Mesothelial cell of epicardium (in vitro differentiated cells): Measurements from ENCODE around the gene APOL2. TPM values are rescaled to one million over a fixed set of nuclear protein-coding genes. Genes with fewer than 3 reads are reported as not detected.
"Not testable (repeated sequence)": the region's sequence is repeated elsewhere in the genome, so short reads cannot be mapped to it uniquely, and the experiment has no call there.

Source experiments
- DNase-seq, 2 experiments: peaks; one replicate each; pipeline ENCODE4 v3.0.0; 2021; ENCODE audit warnings: low spot score in 2 of 2; ENCODE audit not compliant: unreplicated experiment in 2 of 2
- H3K27ac Mint-ChIP-seq: 2 replicates; pipeline ENCODE4 v1.8.0; 2021; ENCODE audit warnings: mixed read lengths
- H3K27me3 Mint-ChIP-seq: 2 replicates; pipeline ENCODE4 v1.8.0; 2021; ENCODE audit warnings: low read depth, mixed read lengths
- H3K36me3 Mint-ChIP-seq: 2 replicates; pipeline ENCODE4 v1.8.0; 2021; ENCODE audit warnings: mixed read lengths
- H3K4me1 Mint-ChIP-seq: 2 replicates; pipeline ENCODE4 v1.8.0; 2021; ENCODE audit warnings: mixed read lengths
- H3K4me3 Mint-ChIP-seq: 2 replicates; pipeline ENCODE4 v1.8.0; 2021; ENCODE audit warnings: mild to moderate bottlenecking, moderate library complexity, mixed read lengths
- H3K9me3 Mint-ChIP-seq: 2 replicates; pipeline ENCODE4 v1.8.0; 2021; ENCODE audit warnings: mixed read lengths
- total RNA-seq: library from RNA; stranded (reverse); gene quantifications from 3 replicates; pipeline ENCODE4 v1.2.1, GENCODE V29; 2021
- TF ChIP-seq, protein P1 (sequence below): fragments of 200-600 bp; sonication (generic); IDR thresholded peaks from one replicate; pipeline ENCODE4 v1.5.0; 2021; ENCODE audit warnings: antibody characterized with exemption; ENCODE audit not compliant: unreplicated experiment

Gene APOL2
- total RNA-seq, 1 donor from 2014 or later: 55.5 TPM

DNA sequence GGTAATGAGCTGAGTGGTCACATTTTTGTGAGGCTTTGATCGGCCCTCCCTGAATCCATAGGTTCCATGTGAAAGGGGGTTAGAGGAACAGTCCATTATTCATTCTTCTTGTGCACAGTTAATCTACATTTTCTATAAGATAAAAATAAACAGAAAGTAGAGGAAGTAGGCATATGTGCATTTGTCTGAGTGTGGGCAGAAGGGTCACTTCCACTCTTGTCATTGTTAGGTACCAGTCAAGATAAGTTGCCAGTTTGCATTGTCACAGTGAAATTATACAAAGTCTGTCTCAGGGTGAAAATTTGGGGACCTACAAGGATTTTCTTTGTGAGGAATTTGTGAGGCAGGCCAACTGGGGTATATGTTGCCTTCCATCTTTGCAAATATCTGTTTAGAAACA, 33.1 kb downstream of the APOL2 start:
- peak overlapping the region; percentile 68 for H3K27ac Mint-ChIP-seq
- peaks cover 61% of the 10 kb centered on the region for H3K4me1 Mint-ChIP-seq
- peaks cover 8% of the 10 kb centered on the region for H3K36me3 Mint-ChIP-seq
- DNase-seq: no peak
- TF ChIP-seq, protein P1, sequence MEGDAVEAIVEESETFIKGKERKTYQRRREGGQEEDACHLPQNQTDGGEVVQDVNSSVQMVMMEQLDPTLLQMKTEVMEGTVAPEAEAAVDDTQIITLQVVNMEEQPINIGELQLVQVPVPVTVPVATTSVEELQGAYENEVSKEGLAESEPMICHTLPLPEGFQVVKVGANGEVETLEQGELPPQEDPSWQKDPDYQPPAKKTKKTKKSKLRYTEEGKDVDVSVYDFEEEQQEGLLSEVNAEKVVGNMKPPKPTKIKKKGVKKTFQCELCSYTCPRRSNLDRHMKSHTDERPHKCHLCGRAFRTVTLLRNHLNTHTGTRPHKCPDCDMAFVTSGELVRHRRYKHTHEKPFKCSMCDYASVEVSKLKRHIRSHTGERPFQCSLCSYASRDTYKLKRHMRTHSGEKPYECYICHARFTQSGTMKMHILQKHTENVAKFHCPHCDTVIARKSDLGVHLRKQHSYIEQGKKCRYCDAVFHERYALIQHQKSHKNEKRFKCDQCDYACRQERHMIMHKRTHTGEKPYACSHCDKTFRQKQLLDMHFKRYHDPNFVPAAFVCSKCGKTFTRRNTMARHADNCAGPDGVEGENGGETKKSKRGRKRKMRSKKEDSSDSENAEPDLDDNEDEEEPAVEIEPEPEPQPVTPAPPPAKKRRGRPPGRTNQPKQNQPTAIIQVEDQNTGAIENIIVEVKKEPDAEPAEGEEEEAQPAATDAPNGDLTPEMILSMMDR: no peak
- peaks cover 20% of the 10 kb centered on the region for H3K9me3 Mint-ChIP-seq
- no peak overlapping the region for H3K4me3 Mint-ChIP-seq
- H3K27me3 Mint-ChIP-seq: no peaks in the 10 kb centered on the region

DNA sequence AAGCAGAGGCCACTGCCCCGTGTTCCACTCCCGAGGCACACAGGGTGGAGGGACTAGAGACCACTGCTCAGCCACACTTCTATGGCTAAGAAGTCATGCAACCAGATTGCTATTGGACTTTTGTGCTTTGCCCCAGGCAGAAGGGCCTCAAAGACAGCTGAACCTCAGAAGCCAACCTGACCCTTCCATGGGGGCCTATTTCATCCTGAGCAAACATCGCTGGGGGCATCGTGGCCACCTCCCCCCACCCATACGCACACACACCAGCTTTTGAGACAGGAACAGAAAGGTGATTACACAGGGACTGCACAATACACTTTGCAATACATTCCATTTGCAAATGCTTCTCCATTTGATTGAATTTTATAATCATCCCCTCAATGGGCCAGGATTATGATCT, 33.8 kb downstream of the APOL2 start:
- H3K27me3 Mint-ChIP-seq, H3K4me3 Mint-ChIP-seq, H3K27ac Mint-ChIP-seq, DNase-seq, H3K36me3 Mint-ChIP-seq: not testable (repeated sequence)
- Mint-ChIP-seq H3K9me3 (peaks cover 16% of the 10 kb centered on the region), H3K4me1 (peaks cover 59% of the 10 kb centered on the region)

DNA sequence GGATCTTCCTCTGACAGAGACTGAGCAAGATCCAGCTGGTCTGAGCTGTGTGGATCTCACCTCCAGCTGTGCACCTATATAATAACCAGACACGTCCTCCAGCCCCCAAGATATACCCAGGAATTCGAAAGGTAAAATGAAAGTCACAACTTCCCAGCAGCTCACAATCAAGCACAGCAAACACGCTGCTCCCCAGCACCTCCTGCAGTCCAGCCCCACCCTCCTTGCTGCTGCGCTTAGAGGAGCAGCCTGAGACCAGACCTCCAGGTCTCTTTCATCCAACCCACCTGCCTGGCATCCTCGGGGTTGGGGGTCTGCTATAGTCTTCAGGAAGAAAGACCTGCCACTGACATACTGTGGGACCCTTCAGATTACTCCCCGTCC, 34.7 kb downstream of the APOL2 start:
- Mint-ChIP-seq H3K4me3 (no peak overlapping the region), H3K4me1 (peaks cover 61% of the 10 kb centered on the region), H3K36me3 (peaks cover 5% of the 10 kb centered on the region), H3K9me3 (peaks cover 8% of the 10 kb centered on the region), H3K27me3 (no peaks in the 10 kb centered on the region), H3K27ac (peak overlapping the region; percentile 13)
- no peak for DNase-seq
- TF ChIP-seq, protein P1: no peak

DNA sequence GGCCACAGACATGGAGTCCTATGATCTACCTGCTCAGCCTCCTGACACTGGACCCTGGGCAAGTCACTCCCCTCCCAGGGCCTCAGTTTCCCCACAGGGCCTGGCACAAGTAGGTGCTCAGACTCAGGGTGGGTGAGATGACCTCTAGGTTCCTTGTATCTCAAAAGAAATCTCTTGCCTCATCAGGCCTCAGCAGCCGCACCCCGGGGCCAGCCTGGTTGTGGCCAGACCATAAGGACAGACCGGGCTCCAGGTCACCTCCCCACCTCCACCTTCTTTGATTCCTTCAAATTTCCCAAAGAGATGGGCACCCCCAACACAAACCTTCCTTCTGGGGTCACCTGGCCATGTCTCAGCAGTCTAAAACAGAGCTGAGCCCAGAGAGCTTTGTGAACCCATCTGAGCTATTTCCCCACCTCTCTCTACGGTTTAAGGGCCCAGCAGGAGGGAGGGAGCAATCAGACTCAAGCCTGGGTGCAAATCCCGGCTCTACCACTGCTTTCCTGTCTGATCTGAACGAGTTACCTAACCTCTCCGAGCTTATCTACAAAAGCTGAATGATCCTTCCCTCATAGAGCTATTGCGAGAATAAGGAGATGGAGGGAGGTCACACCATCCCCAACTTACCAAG, 35.2 kb downstream of the APOL2 start:
- Mint-ChIP-seq H3K9me3 (peaks cover 4% of the 10 kb centered on the region), H3K27me3 (no peaks in the 10 kb centered on the region), H3K27ac (peak overlapping the region; percentile 97), H3K4me1 (peaks cover 65% of the 10 kb centered on the region), H3K36me3 (peaks cover 1% of the 10 kb centered on the region), H3K4me3 (no peak overlapping the region)
- no peak for DNase-seq
- TF ChIP-seq, protein P1: no peak

DNA sequence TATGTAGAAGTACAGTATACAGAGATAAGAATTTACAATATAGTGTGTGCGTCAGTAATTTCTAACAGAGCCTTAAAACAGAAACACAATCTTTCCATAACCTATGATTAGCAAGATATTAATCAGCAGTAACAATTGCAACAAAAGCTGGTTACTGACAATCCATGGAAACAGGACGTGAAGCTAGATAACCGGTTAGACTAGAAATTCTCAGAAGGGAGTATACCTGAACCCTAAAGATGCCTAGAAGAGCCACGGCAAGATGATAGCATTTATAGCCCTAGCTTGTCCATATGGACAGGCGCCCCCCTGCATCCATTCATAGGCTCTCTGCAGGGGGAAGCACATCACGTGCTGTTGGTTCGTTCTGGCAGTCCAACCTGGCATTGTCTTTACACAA, 35.9 kb downstream of the APOL2 start:
- not testable (repeated sequence) for H3K36me3 Mint-ChIP-seq, H3K9me3 Mint-ChIP-seq, DNase-seq, H3K27me3 Mint-ChIP-seq
- H3K4me3 Mint-ChIP-seq: peak overlapping the region; percentile 36
- peak overlapping the region; percentile 97 for H3K27ac Mint-ChIP-seq
- H3K4me1 Mint-ChIP-seq: peaks cover 68% of the 10 kb centered on the region

DNA sequence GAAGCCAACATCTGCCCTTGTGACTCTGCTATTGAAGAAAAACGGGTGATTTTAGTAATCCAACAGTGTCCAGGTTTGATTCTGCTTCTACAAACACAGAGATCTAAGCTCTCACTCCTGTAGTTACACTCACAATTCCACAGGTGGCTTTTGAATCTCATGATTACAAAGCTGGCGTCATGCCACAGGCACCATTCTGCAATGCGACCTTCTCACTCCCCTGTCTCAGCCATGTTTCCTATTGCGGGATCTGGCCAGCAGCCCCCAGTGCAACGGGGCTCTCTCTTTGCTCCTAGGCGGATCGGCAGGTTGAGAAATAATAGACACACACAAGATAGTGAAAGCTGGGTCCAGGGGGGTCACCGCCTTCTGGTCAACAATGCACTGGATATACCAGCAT, 36.4 kb downstream of the APOL2 start:
- H3K36me3 Mint-ChIP-seq, H3K27me3 Mint-ChIP-seq, H3K9me3 Mint-ChIP-seq: not testable (repeated sequence)
- Mint-ChIP-seq H3K4me1 (peaks cover 73% of the 10 kb centered on the region), H3K4me3 (peak overlapping the region; percentile 36), H3K27ac (peak overlapping the region; percentile 97)
- peak in 1 of 2 experiments; percentile 57 for DNase-seq

DNA sequence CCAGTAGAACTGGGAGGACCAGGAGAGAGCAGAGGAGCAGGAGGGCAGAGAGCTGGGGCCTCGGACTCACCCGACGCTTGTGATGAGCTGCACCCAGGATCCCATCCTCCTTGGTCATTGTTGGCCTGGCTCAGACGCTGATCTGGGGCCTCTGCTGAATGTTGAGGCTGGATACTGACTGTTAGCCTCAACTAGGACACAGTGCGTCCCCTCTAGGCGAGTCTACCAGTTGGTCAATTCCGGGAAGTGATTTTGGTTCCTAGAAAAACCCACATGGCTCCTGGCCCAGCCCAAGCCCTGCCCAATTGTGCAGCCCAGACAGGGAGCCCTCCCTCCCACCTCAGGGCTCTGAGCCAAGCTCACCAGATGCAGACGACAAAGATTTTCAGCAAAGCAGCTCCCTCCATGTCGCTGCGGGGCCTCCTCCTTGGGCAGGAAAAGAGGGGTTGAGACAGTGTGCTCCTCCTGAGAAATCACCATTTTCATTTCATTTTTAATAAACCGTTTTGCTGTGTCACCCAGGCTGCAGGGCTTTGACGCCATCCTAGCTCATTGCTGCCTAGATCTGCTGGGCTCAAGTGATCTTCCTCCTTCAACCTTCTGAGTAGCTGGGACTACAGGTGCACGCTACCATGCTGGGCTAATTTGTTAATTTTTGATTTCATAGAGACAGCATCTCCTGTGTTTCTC, 37.6 kb downstream of the APOL2 start, which contains the start of gene APOL4:
Gene APOL4, minus strand, starts transcription at position 180 of the 690 bp plus-strand sequence. Its CDS starts 75 bp downstream, at position 105.
- peaks cover 81% of the 10 kb centered on the region for H3K4me1 Mint-ChIP-seq
- DNase-seq: peak in 1 of 2 experiments; percentile 58
- no peaks in the 10 kb centered on the region for H3K27me3 Mint-ChIP-seq
- H3K9me3 Mint-ChIP-seq: no peaks in the 10 kb centered on the region
- no peaks in the 10 kb centered on the region for H3K36me3 Mint-ChIP-seq
- peak within 1 kb of the TSS; percentile 44 for H3K4me3 Mint-ChIP-seq
- H3K27ac Mint-ChIP-seq: peak within 1 kb of the TSS; percentile 97
- TF ChIP-seq, protein P1: no peak

DNA sequence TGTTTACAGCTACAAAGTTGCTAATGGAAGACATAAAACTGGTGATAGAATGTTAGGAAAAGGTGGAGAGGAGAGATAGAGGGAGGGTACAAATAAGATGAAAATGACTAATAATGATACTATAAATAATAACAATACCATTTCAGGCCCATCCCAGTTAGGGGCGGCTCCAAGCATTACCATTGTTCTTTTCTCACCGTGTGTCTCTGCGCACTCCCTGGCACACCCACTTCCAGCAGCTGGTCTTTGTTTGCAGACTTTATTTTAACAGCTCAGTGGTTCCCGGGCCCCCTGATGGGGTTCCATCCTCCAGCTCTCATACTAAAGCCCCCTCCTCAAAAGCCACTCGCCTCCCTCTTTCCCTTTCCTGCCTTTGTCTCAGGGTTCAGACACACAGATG, 38.3 kb downstream of the APOL2 start:
- Mint-ChIP-seq H3K4me3 (peak overlapping the region; percentile 44), H3K27ac (peak overlapping the region; percentile 73), H3K4me1 (peaks cover 81% of the 10 kb centered on the region)
- H3K9me3 Mint-ChIP-seq, DNase-seq, H3K36me3 Mint-ChIP-seq, H3K27me3 Mint-ChIP-seq: not testable (repeated sequence)
